HG02973 (cell line): ENCODE results near the gene FBXO11.
"Not testable (repeated sequence)": the region's sequence is repeated elsewhere in the genome, so short reads cannot be mapped to it uniquely, and the experiment has no call there.

Source experiments
- ATAC-seq: cut with Tn5 transposase; IDR thresholded peaks from one replicate; pipeline ENCODE4 v1.9.1; 2021; ENCODE audit warnings: moderate library complexity; ENCODE audit not compliant: unreplicated experiment

The FBXO11 gene

GRCh38 chr2:47862949-47863348, 43.3 kb downstream of the FBXO11 start:
- no peak for ATAC-seq

- not testable (repeated sequence) for ATAC-seq
Observed at GRCh38 chr2:47853067-47853777, 53.1 kb downstream of the FBXO11 start.

GRCh38 chr2:47850198-47850597, 56.1 kb downstream of the FBXO11 start:
- no peak for ATAC-seq

GRCh38 chr2:47849368-47849767, 56.9 kb downstream of the FBXO11 start:
- ATAC-seq: no peak

GRCh38 chr2:47844162-47844561, 62.1 kb downstream of the FBXO11 start:
- no peak for ATAC-seq

- no peak for ATAC-seq
Observed at GRCh38 chr2:47843407-47843806, 62.9 kb downstream of the FBXO11 start.

GRCh38 chr2:47842846-47843245, 63.5 kb downstream of the FBXO11 start:
- no peak for ATAC-seq

- ATAC-seq: no peak
Observed at GRCh38 chr2:47838686-47839085, 67.6 kb downstream of the FBXO11 start.

- ATAC-seq: no peak
Observed at GRCh38 chr2:47838249-47838648, 68.0 kb downstream of the FBXO11 start.

- ATAC-seq: peak; percentile 85
Observed at GRCh38 chr2:47833516-47833968, 72.8 kb downstream of the FBXO11 start.

- no peak for ATAC-seq
Observed at GRCh38 chr2:47822518-47822917, 83.8 kb downstream of the FBXO11 start.

- no peak for ATAC-seq
Observed at GRCh38 chr2:47819834-47820233, 86.5 kb downstream of the FBXO11 start.

GRCh38 chr2:47818777-47819176, 87.5 kb downstream of the FBXO11 start:
- no peak for ATAC-seq

- ATAC-seq: no peak
Observed at GRCh38 chr2:47815764-47816163, 90.5 kb downstream of the FBXO11 start.

- no peak for ATAC-seq
Observed at GRCh38 chr2:47811668-47812067, 94.6 kb downstream of the FBXO11 start.

GRCh38 chr2:47810850-47811249, 95.4 kb downstream of the FBXO11 start:
- ATAC-seq: no peak

GRCh38 chr2:47809903-47810302, 96.4 kb downstream of the FBXO11 start:
- no peak for ATAC-seq

- ATAC-seq: no peak
Observed at GRCh38 chr2:47808614-47809013, 97.7 kb downstream of the FBXO11 start.

- ATAC-seq: no peak
Observed at GRCh38 chr2:47805850-47806249, 100.4 kb downstream of the FBXO11 start.

GRCh38 chr2:47803770-47804169, 102.5 kb downstream of the FBXO11 start:
- ATAC-seq: no peak

GRCh38 chr2:47803363-47803762, 102.9 kb downstream of the FBXO11 start:
- no peak for ATAC-seq

- ATAC-seq: no peak
Observed at GRCh38 chr2:47801118-47801517, 105.2 kb downstream of the FBXO11 start.

GRCh38 chr2:47799031-47799609, 107.2 kb downstream of the FBXO11 start:
- no peak for ATAC-seq
